Gastrocnemius medialis (tissue), 4 donors: Measurements from ENCODE around the gene PHC2. TPM values are rescaled to one million over a fixed set of nuclear protein-coding genes. Genes with fewer than 3 reads are reported as not detected.

Source experiments
- ATAC-seq, 2 donors: fragments of 150-250 bp; one replicate each; pipeline ENCODE4 v1.9.1; 2016
- DNase-seq, 2 donors: peaks; one replicate each; pipeline ENCODE4 v3.0.0-alpha.2; 2019
- H3K27ac ChIP-seq, 4 donors: fragments of 200-600 bp; sonication (generic); 1 replicate in 1 of 4; 2 replicates in 3 of 4; pipeline ENCODE4 v1.5.1; 2016 to 2018; ENCODE audit warnings: mild to moderate bottlenecking in 2 of 4, moderate library complexity in 1 of 4
- H3K27me3 ChIP-seq, 3 donors: fragments of 200-600 bp; sonication (generic) in 2 of 3; 1 replicate in 1 of 3; 2 replicates in 2 of 3; pipeline versions ENCODE4 v1.5.1 to v1.6.0; 2016 to 2019; ENCODE audit warnings: mild to moderate bottlenecking in 1 of 3, moderate library complexity in 1 of 3
- H3K36me3 ChIP-seq, 2 donors: fragments of 200-600 bp; sonication (generic) in 1 of 2; one replicate each; pipeline ENCODE4 v1.5.1; 2017 to 2018
- H3K4me1 ChIP-seq, 2 donors: fragments of 200-600 bp; sonication (generic) in 1 of 2; one replicate each; pipeline ENCODE4 v1.5.1; 2016 to 2017; ENCODE audit warnings: mild to moderate bottlenecking in 2 of 2
- H3K4me3 ChIP-seq, 4 donors: fragments of 200-600 bp; sonication (generic) in 3 of 4; 1 replicate in 1 of 4; 2 replicates in 3 of 4; pipeline ENCODE4 v1.5.1; 2016 to 2019; ENCODE audit warnings: mild to moderate bottlenecking in 2 of 4
- H3K9me3 ChIP-seq, 3 donors: fragments of 200-600 bp; sonication (generic) in 2 of 3; 1 replicate in 1 of 3; 2 replicates in 2 of 3; pipeline ENCODE4 v1.5.1; 2016 to 2019
- CTCF ChIP-seq, 5 experiments: fragments of 450-650 bp in 3 of 5; fragments of 200-600 bp in 2 of 5; sonication (generic) in 2 of 5; IDR thresholded peaks in 4 of 5; conservative IDR thresholded peaks in 1 of 5; 1 replicate in 4 of 5; 2 replicates in 1 of 5; pipeline ENCODE4 v1.5.1; 2016 to 2019; ENCODE audit warnings: antibody characterized with exemption in 5 of 5, mild to moderate bottlenecking in 3 of 5, moderate library complexity in 3 of 5
- POLR2A ChIP-seq, 2 donors: fragments of 450-650 bp; IDR thresholded peaks; one replicate each; pipeline ENCODE4 v1.6.1; 2017; ENCODE audit warnings: antibody characterized with exemption in 2 of 2, mild to moderate bottlenecking in 2 of 2, moderate library complexity in 2 of 2
- in situ Hi-C, 4 donors: fragments of 200-750 bp; cut with MboI; loops; one replicate each; pipeline versions ENCODE4 v1.15.0 to v1.8.0; 2017; ENCODE audit warnings: low sequenced_read_pairs in 4 of 4
- intact Hi-C: fragments of 100-400 bp; cut with DNase I; formaldehyde crosslinking; loops from one replicate; pipeline ENCODE4 v1.15.1; 2023; ENCODE audit warnings: low total_unique reads
- total RNA-seq, 4 donors: library from RNA; depleted of rRNA; stranded (reverse); fragments of >200 nt; gene quantifications; one replicate each; pipeline versions ENCODE4 v1.1.0 to v1.2.3, GENCODE V29; 2016

Gene PHC2
- total RNA-seq, 4 donors from 2014 or later, result 318 to 516 (median 364) TPM

GRCh38 chr1:33344896-33345560 lies 85.9 kb downstream of the PHC2 start:
- intact Hi-C loops, result loop anchor here (5.0 kb wide), 1 partner anchor 313 kb away; no protein-coding TSS in a partner anchor

GRCh38 chr1:33343539-33343938 lies 87.4 kb downstream of the PHC2 start:
- H3K4me3 ChIP-seq, result peak overlapping the region in 1 of 4 donors; percentile 83
- TF ChIP-seq CTCF (IDR thresholded peaks at IDR 0.05 in 4 of 5, conservative IDR thresholded peaks at IDR 0.05 in 1 of 5) (no peak), POLR2A (IDR thresholded peaks at IDR 0.05) (peak; percentile 67 to 78)
- no peaks in the 10 kb centered on the region for H3K9me3 ChIP-seq
- in situ Hi-C loops, result no loop called here
- DNase-seq (peak; percentile 59 to 72), ATAC-seq (peak; percentile 14 to 29)
- peak overlapping the region; percentile 94 to 99 (median 98) for H3K27ac ChIP-seq
- intact Hi-C loops, result no loop called here
- peaks cover 77 to 89% of the 10 kb centered on the region in 2 donors for H3K4me1 ChIP-seq
- H3K36me3 ChIP-seq, result no peaks in the 10 kb centered on the region
- no peaks in the 10 kb centered on the region for H3K27me3 ChIP-seq

More at GRCh38 chr1:33344896-33345560, 85.9 kb downstream of the PHC2 start:
- H3K27me3 ChIP-seq, result no peaks in the 10 kb centered on the region
- no peaks in the 10 kb centered on the region for H3K36me3 ChIP-seq
- DNase-seq (no peak), ATAC-seq (no peak)
- H3K27ac ChIP-seq, result peak overlapping the region; percentile 94 to 99 (median 98)
- in situ Hi-C loops, result no loop called here
- TF ChIP-seq POLR2A (IDR thresholded peaks at IDR 0.05) (no peak), CTCF (IDR thresholded peaks at IDR 0.05 in 4 of 5, conservative IDR thresholded peaks at IDR 0.05 in 1 of 5) (no peak)
- peak overlapping the region; percentile 16 to 97 (median 80) for H3K4me3 ChIP-seq
- H3K4me1 ChIP-seq, result peaks cover 62 to 76% of the 10 kb centered on the region in 2 donors
- no peaks in the 10 kb centered on the region for H3K9me3 ChIP-seq

GRCh38 chr1:33342041-33342723 lies 88.7 kb downstream of the PHC2 start:
- Histone ChIP-seq H3K36me3 (no peaks in the 10 kb centered on the region), H3K4me3 (peak overlapping the region; percentile 42 to 53 (median 48)), H3K27ac (peak overlapping the region; percentile 94 to 99 (median 98)), H3K9me3 (no peaks in the 10 kb centered on the region), H3K27me3 (no peaks in the 10 kb centered on the region), H3K4me1 (peaks cover 90 to 96% of the 10 kb centered on the region in 2 donors)
- intact Hi-C loops, result no loop called here
- in situ Hi-C loops, result no loop called here
- peak; percentile 93 to 97 for DNase-seq
- peak; percentile 42 to 67 for ATAC-seq
- TF ChIP-seq POLR2A (IDR thresholded peaks at IDR 0.05) (peak; percentile 53 to 90), CTCF (IDR thresholded peaks at IDR 0.05 in 4 of 5, conservative IDR thresholded peaks at IDR 0.05 in 1 of 5) (peak in 2 of 5 experiments; percentile 4 to 23)

GRCh38 chr1:33341190-33341589 lies 89.7 kb downstream of the PHC2 start:
- TF ChIP-seq CTCF (IDR thresholded peaks at IDR 0.05 in 4 of 5, conservative IDR thresholded peaks at IDR 0.05 in 1 of 5) (no peak), POLR2A (IDR thresholded peaks at IDR 0.05) (no peak)
- intact Hi-C loops, result no loop called here
- Histone ChIP-seq H3K9me3 (no peaks in the 10 kb centered on the region), H3K36me3 (no peaks in the 10 kb centered on the region), H3K4me1 (peaks cover 96 to 97% of the 10 kb centered on the region in 2 donors), H3K27ac (peak overlapping the region; percentile 94 to 99 (median 98)), H3K27me3 (no peaks in the 10 kb centered on the region), H3K4me3 (peak overlapping the region; percentile 12 to 53 (median 47))
- ATAC-seq (no peak), DNase-seq (no peak)
- in situ Hi-C loops, result no loop called here
